ENCODE data around the gene KANK3.

GRCh38 chr19:8373867-8374813 is 31.1 kb upstream of the KANK3 start:
- no peak for TF ChIP-seq POLR2A (IDR thresholded peaks at IDR 0.05)
- TF ChIP-seq, protein P1, sequence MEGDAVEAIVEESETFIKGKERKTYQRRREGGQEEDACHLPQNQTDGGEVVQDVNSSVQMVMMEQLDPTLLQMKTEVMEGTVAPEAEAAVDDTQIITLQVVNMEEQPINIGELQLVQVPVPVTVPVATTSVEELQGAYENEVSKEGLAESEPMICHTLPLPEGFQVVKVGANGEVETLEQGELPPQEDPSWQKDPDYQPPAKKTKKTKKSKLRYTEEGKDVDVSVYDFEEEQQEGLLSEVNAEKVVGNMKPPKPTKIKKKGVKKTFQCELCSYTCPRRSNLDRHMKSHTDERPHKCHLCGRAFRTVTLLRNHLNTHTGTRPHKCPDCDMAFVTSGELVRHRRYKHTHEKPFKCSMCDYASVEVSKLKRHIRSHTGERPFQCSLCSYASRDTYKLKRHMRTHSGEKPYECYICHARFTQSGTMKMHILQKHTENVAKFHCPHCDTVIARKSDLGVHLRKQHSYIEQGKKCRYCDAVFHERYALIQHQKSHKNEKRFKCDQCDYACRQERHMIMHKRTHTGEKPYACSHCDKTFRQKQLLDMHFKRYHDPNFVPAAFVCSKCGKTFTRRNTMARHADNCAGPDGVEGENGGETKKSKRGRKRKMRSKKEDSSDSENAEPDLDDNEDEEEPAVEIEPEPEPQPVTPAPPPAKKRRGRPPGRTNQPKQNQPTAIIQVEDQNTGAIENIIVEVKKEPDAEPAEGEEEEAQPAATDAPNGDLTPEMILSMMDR (IDR thresholded peaks at IDR 0.05) = no peak

Data from Peyer's patch (tissue), 4 donors.